Neural cell (in vitro differentiated cells): Measurements from ENCODE around the gene PLA2G3. TPM values are rescaled to one million over a fixed set of nuclear protein-coding genes. Genes with fewer than 3 reads are reported as not detected.

Experiments used
- H2AFZ ChIP-seq: fragments of 200-600, 300-800 bp; sonication (generic), shearing (Covaris generic); 2 replicates; pipeline ENCODE4 v1.6.0; 2014; ENCODE audit warnings: low read depth, mild to moderate bottlenecking, antibody characterized with exemption, low read length, moderate library complexity
- H3F3A ChIP-seq: fragments of 200-600 bp; shearing (Covaris generic); 2 replicates; pipeline ENCODE4 v1.6.1; 2016; ENCODE audit warnings: mild to moderate bottlenecking, moderate library complexity, mixed read lengths, antibody characterized with exemption, low read length; ENCODE audit not compliant: insufficient read depth, poor library complexity, severe bottlenecking
- H3K27ac ChIP-seq: fragments of 200-600, 300-800 bp; sonication (generic), shearing (Covaris generic); 2 replicates; pipeline ENCODE4 v1.5.1; 2014; ENCODE audit warnings: mild to moderate bottlenecking, low read length, moderate library complexity
- H3K27me3 ChIP-seq: fragments of 300-800, 200-600 bp; sonication (generic), shearing (Covaris generic); 2 replicates; pipeline ENCODE4 v1.6.0; 2014; ENCODE audit warnings: mild to moderate bottlenecking, low read depth, low read length, moderate library complexity; ENCODE audit not compliant: insufficient read depth
- H3K36me3 ChIP-seq: fragments of 300-800, 200-600 bp; sonication (generic), shearing (Covaris generic); 2 replicates; pipeline ENCODE4 v1.5.1; 2014; ENCODE audit warnings: mild to moderate bottlenecking, antibody characterized with exemption, low read length, moderate library complexity; ENCODE audit not compliant: insufficient read depth
- H3K4me2 ChIP-seq: fragments of 300-800, 200-600 bp; sonication (generic), shearing (Covaris generic); 2 replicates; pipeline ENCODE4 v1.6.0; 2014; ENCODE audit warnings: mild to moderate bottlenecking, low read length
- H3K4me3 ChIP-seq: fragments of 300-800, 200-600 bp; sonication (generic), shearing (Covaris generic); 2 replicates; pipeline ENCODE4 v1.5.1; 2014; ENCODE audit warnings: mild to moderate bottlenecking, low read length, moderate library complexity
- H3K79me2 ChIP-seq: fragments of 200-600 bp; shearing (Covaris generic); replicated peaks from 2 replicates; pipeline ENCODE4 v1.6.0; 2014; ENCODE audit warnings: mild to moderate bottlenecking, low read length, moderate library complexity; ENCODE audit not compliant: insufficient read depth
- H3K9ac ChIP-seq: fragments of 300-800, 200-600 bp; sonication (generic), shearing (Covaris generic); 2 replicates; pipeline ENCODE4 v1.6.1; 2016; ENCODE audit warnings: mild to moderate bottlenecking, low read length, mixed read lengths
- H3K9me2 ChIP-seq: fragments of 200-600 bp; shearing (Covaris generic); 2 replicates; pipeline ENCODE4 v1.6.1; 2016; ENCODE audit warnings: mild to moderate bottlenecking, low read length, mixed read lengths; ENCODE audit not compliant: insufficient read depth
- H3K9me3 ChIP-seq: fragments of 200-600, 300-800 bp; sonication (generic), shearing (Covaris generic); 2 replicates; pipeline ENCODE4 v1.6.1; 2016; ENCODE audit warnings: mild to moderate bottlenecking, mixed run types, low read length, moderate library complexity, mixed read lengths
- H4K20me1 ChIP-seq: fragments of 200-600 bp; shearing (Covaris generic); 2 replicates; pipeline ENCODE4 v1.6.1; 2016; ENCODE audit warnings: mild to moderate bottlenecking, mixed run types; ENCODE audit not compliant: insufficient read depth
- CTCF ChIP-seq: fragments of 450-650 bp; IDR thresholded peaks from 2 replicates; pipeline ENCODE4 v1.5.1; 2014; ENCODE audit warnings: antibody characterized with exemption, mild to moderate bottlenecking, moderate library complexity; ENCODE audit not compliant: poor library complexity, severe bottlenecking
- EP300 ChIP-seq: fragments of 450-650 bp; conservative IDR thresholded peaks from 2 replicates; pipeline ENCODE4 v1.6.1; 2014; ENCODE audit warnings: antibody characterized with exemption, mild to moderate bottlenecking, moderate library complexity; ENCODE audit not compliant: poor library complexity, severe bottlenecking
- EZH2 ChIP-seq: fragments of 200-600, 300-800 bp; shearing (Covaris generic), sonication (generic); IDR thresholded peaks from 2 replicates; pipeline ENCODE4 v1.6.1; 2014; ENCODE audit warnings: antibody characterized with exemption, low read length, borderline replicate concordance, mild to moderate bottlenecking; ENCODE audit not compliant: insufficient read depth, poor library complexity, severe bottlenecking
- MXI1 ChIP-seq: fragments of 450-650 bp; conservative IDR thresholded peaks from 2 replicates; pipeline ENCODE4 v1.6.1; 2014; ENCODE audit warnings: antibody characterized with exemption, mild to moderate bottlenecking; ENCODE audit not compliant: poor library complexity, severe bottlenecking
- POLR2AphosphoS5 ChIP-seq: IDR thresholded peaks from 2 replicates; pipeline ENCODE4 v1.6.1; 2012
- RAD21 ChIP-seq: fragments of 450-650 bp; conservative IDR thresholded peaks from 2 replicates; pipeline ENCODE4 v1.6.1; 2014; ENCODE audit warnings: antibody characterized with exemption, mild to moderate bottlenecking, moderate library complexity
- REST ChIP-seq: IDR thresholded peaks from 2 replicates; pipeline ENCODE4 v1.6.1; 2012; ENCODE audit warnings: borderline replicate concordance
- SMC3 ChIP-seq: fragments of 450-650 bp; conservative IDR thresholded peaks from 2 replicates; pipeline ENCODE4 v1.6.1; 2014; ENCODE audit warnings: antibody characterized with exemption, mild to moderate bottlenecking, moderate library complexity; ENCODE audit not compliant: poor library complexity
- TAF1 ChIP-seq: IDR thresholded peaks from 2 replicates; pipeline ENCODE4 v1.6.1; 2012; ENCODE audit warnings: low read depth
- polyA plus RNA-seq: library from polyadenylated mRNA; depleted of rRNA; stranded (reverse); fragments of >200 nt; gene quantifications from 2 replicates; pipeline ENCODE4 v1.2.3, GENCODE V29; 2014

Gene PLA2G3
- polyA plus RNA-seq, 1 donor from 2014 or later = not detected

GRCh38 chr22:31099386-31099785, 40.9 kb downstream of the PLA2G3 start:
- H3K27ac ChIP-seq = no peak overlapping the region
- no peak overlapping the region for H3K9ac ChIP-seq
- no peaks in the 10 kb centered on the region for H3K36me3 ChIP-seq
- no peaks in the 10 kb centered on the region for H3K9me2 ChIP-seq
- H4K20me1 ChIP-seq = no peaks in the 10 kb centered on the region
- H3K4me2 ChIP-seq = no peak overlapping the region
- H3K27me3 ChIP-seq = no peaks in the 10 kb centered on the region
- H3F3A ChIP-seq = no peaks in the 10 kb centered on the region
- TF ChIP-seq POLR2AphosphoS5 (no peak), CTCF (no peak), REST (no peak), TAF1 (no peak), EP300 (no peak), EZH2 (no peak), MXI1 (no peak)
- no peaks in the 10 kb centered on the region for H3K9me3 ChIP-seq
- no peak overlapping the region for H2AFZ ChIP-seq
- H3K4me3 ChIP-seq = no peak overlapping the region
- no peaks in the 10 kb centered on the region for H3K79me2 ChIP-seq

- Histone ChIP-seq H3K4me2 (no peak overlapping the region), H4K20me1 (no peaks in the 10 kb centered on the region), H2AFZ (no peak overlapping the region), H3K9me3 (no peaks in the 10 kb centered on the region), H3K4me3 (no peak overlapping the region), H3F3A (no peaks in the 10 kb centered on the region), H3K27me3 (no peaks in the 10 kb centered on the region), H3K27ac (no peak overlapping the region), H3K9ac (no peak overlapping the region), H3K9me2 (no peaks in the 10 kb centered on the region), H3K36me3 (no peaks in the 10 kb centered on the region), H3K79me2 (no peaks in the 10 kb centered on the region)
- TF ChIP-seq REST = no peak
- no peak for TF ChIP-seq CTCF
- no peak for TF ChIP-seq EP300
- TF ChIP-seq TAF1 = no peak
- TF ChIP-seq RAD21 = no peak
- no peak for TF ChIP-seq EZH2
- no peak for TF ChIP-seq SMC3
Observed at GRCh38 chr22:31098632-31099110, 41.6 kb downstream of the PLA2G3 start.
